AG08395 (cell line): ENCODE data around the gene PRMT1.
A peak's percentile ranks its signal among the peaks of the same experiment; 100 is the strongest.

Experiments
- DNase-seq: peaks from one replicate; pipeline ENCODE4 v3.0.0; 2012; ENCODE audit warnings: mixed read lengths, low spot score

PRMT1 gene

DNA sequence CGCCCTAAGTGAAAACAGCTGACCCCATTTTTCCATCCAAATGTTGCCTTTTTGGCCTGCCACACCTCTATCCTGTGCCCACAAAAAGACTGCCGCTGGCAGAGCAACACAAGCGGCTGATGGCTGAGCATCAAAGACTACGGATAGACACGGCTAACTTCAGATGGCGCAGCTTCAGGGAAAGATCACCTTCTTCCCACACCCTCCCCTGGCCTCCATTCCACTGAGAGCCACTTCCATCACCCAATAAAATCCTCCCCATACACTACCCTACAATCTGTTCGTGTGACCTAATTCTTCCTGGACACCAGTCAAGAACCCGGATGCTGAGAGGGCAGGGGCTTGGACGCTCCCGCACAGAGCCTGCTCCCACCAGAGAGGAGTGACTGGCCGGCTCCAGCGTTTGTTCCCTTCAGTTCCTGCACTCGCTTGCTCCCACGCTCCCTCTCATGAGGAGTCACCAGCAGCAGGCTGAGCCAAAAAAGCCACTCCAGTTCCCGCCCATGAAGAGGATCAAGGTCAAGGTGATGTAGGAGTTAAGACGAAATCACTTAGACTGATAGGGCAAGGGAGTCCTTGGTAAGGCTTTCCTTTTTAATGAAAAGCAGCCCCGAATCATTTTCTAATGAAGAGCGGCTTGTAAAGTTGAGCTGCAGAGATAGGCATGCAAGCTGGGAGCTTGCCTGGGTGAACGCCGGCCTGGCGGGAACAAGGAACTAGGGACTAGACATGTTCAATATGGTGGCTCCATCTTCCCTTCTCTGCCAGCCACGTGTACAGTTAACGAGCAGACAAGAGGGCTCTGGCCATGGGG is 50.4 kb downstream of the PRMT1 start:
- peak; percentile 32 for DNase-seq

DNA sequence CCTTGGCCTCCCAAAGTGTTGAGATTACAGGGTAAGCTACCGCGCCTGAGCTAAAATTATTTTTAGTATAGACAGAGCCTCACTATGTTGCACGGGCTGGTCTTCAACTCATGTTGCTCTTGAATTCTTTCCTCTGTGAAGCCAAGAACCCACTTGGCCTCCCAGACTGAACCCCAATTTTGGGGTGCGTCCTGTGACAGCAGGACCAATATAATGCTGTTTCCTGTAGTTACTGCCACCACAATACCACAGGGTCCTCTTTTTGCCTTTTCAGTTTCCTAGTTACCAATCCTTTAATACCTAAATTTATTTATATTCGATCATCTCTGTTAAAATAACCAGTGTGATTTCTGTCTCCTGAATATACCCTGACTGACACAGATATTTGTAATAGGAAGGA is 53.1 kb downstream of the PRMT1 start:
- DNase-seq: no peak
